Measurements from ENCODE around the gene ENAH. TPM values are rescaled to one million over a fixed set of nuclear protein-coding genes. Genes with fewer than 3 reads are reported as not detected.

The ENAH gene
- total RNA-seq, 1 experiment from 2014 or later = 23.2 TPM

GRCh38 chr1:225461533-225462428 is 191.1 kb downstream of the ENAH start:
- no peak for DNase-seq (ENCODE audit: low read depth)

- peak; percentile 67 for DNase-seq (ENCODE audit: low read depth)
Observed at GRCh38 chr1:225460737-225461532, 192.0 kb downstream of the ENAH start.

GRCh38 chr1:225460021-225460736 is 192.7 kb downstream of the ENAH start:
- no peak for DNase-seq (ENCODE audit: low read depth)

GRCh38 chr1:225458222-225458631 is 194.7 kb downstream of the ENAH start:
- no peak for DNase-seq (ENCODE audit: low read depth)

DNA sequence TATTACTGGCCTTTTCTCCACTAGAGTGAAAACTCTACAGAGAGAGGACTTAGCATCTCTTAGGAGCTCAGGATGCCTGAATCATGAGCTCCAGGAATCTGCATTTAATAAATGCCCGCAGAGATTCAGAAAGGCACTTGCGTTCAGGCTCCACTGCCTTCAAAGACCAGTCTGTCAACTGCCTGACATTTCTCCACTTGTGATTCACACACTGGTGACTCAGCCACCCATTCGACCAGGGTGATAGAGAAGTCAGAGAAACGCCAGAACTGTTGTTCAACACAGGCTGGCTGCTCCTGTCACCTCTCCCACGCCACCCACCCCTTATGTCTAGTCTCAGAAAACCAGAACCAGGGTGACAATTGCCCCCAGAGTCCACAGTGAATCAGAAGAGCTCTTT is 198.2 kb downstream of the ENAH start:
- DNase-seq (ENCODE audit: low read depth) = peak; percentile 88

DNA sequence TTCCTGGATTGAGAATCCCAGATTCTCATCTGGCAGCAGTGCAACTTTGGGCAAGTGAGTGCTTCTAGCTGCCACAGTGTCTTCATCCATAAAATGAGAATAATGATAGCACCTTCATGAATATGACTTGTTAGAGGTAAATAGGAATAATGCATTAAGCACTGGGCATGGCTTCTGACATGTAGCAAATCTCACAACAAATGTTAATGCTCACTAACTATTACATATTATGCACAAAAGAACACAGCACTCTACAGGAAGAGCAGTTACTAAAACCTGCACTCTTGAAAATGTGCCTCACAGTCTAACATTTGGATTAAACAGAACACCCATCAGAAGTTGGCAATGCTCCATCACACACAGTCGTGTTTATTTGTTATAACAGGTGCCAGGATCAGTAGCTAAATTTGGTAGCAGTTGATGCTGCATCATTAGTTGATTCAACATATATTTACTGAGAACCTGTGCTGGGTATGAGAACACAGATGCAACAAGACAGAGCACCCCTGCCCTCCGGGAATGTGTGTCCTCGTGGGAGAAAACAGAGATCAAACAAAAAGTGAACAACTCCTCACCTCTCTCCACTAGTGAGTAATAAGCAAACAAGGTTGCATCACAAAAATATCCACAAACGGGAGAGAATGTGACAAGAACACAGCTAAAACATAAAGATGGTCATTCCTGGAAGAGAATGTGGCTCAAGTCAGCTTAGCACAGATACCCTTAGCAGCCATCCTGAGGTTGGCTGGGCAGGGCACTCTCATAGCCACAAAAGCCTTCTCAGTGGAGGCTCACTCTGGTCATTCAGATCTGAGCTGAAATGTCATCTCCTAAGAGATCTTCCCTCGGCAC is 198.9 kb downstream of the ENAH start:
- DNase-seq (ENCODE audit: low read depth) = no peak

- DNase-seq (ENCODE audit: low read depth) = no peak
Observed at GRCh38 chr1:225451840-225452515, 200.9 kb downstream of the ENAH start.

GRCh38 chr1:225451340-225451739 is 201.6 kb downstream of the ENAH start:
- DNase-seq (ENCODE audit: low read depth) = peak; percentile 38

DNA sequence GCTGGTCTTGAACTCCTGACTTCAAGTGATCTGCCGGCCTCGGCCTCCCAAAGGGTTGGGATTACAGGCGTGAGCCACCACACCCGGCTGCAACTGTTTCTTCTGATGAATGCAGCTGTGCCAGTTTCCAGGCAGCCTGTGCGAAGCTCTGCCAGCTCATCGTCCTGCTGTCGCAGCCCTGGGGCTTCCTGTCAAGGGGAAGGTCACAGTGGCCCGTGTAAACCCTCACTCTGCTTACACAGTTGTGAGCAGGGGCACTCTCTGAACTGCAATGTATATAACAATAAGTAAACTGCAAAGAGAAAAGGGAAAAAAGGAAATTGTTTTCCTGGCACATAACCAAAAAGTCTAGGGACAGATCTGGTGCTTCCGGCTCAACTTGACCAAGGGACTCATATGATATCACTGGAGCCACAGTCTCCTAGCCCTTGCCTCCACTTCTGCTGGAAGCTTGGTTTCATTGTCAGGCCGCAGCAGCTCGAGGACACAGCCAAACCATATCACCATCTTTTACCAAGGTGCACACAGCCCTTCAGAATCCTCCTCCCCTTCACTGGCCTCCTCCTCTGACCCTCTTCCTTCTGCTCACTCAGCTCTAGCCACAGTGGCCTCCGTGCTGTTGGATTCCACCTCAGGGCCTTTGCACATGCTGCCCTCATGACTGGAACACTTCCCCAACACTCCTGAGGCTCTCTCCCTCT is 202.3 kb downstream of the ENAH start:
- DNase-seq (ENCODE audit: low read depth) = no peak

- DNase-seq (ENCODE audit: low read depth) = no peak
Observed at GRCh38 chr1:225449774-225450173, 203.1 kb downstream of the ENAH start.

DNA sequence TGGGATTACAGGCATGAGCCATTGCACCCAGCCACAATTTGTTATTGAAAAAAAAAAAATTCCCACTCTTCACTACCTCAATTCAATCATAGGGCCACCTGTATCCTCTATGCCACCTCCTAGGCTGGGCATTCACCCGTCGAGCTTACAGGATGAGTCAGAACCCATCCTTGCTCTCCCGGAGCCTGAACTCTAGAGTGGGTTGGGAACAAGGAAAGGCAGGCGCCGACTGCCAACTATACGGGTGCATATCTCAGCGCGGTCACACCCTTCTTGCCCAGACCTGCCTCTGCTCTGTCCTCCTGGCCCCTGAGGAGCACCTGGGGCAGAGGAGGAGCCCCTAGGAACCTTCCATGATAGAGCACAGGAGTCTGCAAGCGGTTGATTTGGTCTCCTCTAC is 203.7 kb downstream of the ENAH start:
- peak; percentile 86 for DNase-seq (ENCODE audit: low read depth)

- no peak for DNase-seq (ENCODE audit: low read depth)
Observed at GRCh38 chr1:225448146-225448805, 204.6 kb downstream of the ENAH start.

GRCh38 chr1:225447650-225448089 is 205.3 kb downstream of the ENAH start:
- DNase-seq (ENCODE audit: low read depth) = no peak

- DNase-seq (ENCODE audit: low read depth) = no peak
Observed at GRCh38 chr1:225446981-225447615, 205.8 kb downstream of the ENAH start.

GRCh38 chr1:225446595-225446960 is 206.3 kb downstream of the ENAH start:
- no peak for DNase-seq (ENCODE audit: low read depth)

- DNase-seq (ENCODE audit: low read depth) = no peak
Observed at GRCh38 chr1:225445639-225446594, 207.0 kb downstream of the ENAH start.

- DNase-seq (ENCODE audit: low read depth) = no peak
Observed at GRCh38 chr1:225442123-225442505, 210.8 kb downstream of the ENAH start.
